GM23338 (cell line): ENCODE results near the gene BCL2A1. TPM values are rescaled to one million over a fixed set of nuclear protein-coding genes. Genes with fewer than 3 reads are reported as not detected.

Experiments used
- ATAC-seq: fragments of 200-7000 bp; cut with Tn5 transposase; 3 replicates; pipeline ENCODE4 v1.9.1; 2020
- DNase-seq: peaks from one replicate; pipeline ENCODE4 v3.0.0-alpha.2; 2015; ENCODE audit warnings: low spot score
- H2AFZ ChIP-seq: fragments of 200-600 bp; sonication (generic); 2 replicates; pipeline ENCODE4 v1.8.0; 2016; ENCODE audit warnings: antibody characterized with exemption, mild to moderate bottlenecking, moderate library complexity
- H3F3A ChIP-seq: fragments of 200-600 bp; sonication (generic); replicated peaks from 2 replicates; pipeline ENCODE4 v1.8.0; 2017; ENCODE audit warnings: antibody characterized with exemption, mixed run types, low read depth
- H3K27ac ChIP-seq: fragments of 200-600 bp; sonication (generic); 2 replicates; pipeline ENCODE4 v1.6.1; 2016; ENCODE audit warnings: low read depth
- H3K27me3 ChIP-seq: fragments of 200-600 bp; sonication (generic); 2 replicates; pipeline ENCODE4 v1.8.0; 2016; ENCODE audit warnings: mild to moderate bottlenecking, mixed run types, moderate library complexity; ENCODE audit not compliant: insufficient read depth
- H3K36me3 ChIP-seq: fragments of 200-600 bp; sonication (generic); 2 replicates; pipeline ENCODE4 v1.8.0; 2016; ENCODE audit warnings: mild to moderate bottlenecking; ENCODE audit not compliant: insufficient read depth
- H3K4me1 ChIP-seq: fragments of 200-600 bp; sonication (generic); 2 replicates; pipeline ENCODE4 v1.8.0; 2016; ENCODE audit warnings: mild to moderate bottlenecking, moderate library complexity; ENCODE audit not compliant: insufficient read depth
- H3K4me2 ChIP-seq: fragments of 200-600 bp; sonication (generic); 2 replicates; pipeline ENCODE4 v1.7.1; 2017; ENCODE audit warnings: mixed run types
- H3K4me3 ChIP-seq: fragments of 200-600 bp; sonication (generic); 2 replicates; pipeline ENCODE4 v1.6.1; 2016; ENCODE audit warnings: mixed run types
- H3K79me2 ChIP-seq: fragments of 200-600 bp; sonication (generic); replicated peaks from 2 replicates; pipeline ENCODE4 v1.8.0; 2017; ENCODE audit warnings: mild to moderate bottlenecking; ENCODE audit not compliant: insufficient read depth
- H3K9me2 ChIP-seq: fragments of 200-600 bp; sonication (generic); 2 replicates; pipeline ENCODE4 v1.8.0; 2017; ENCODE audit not compliant: insufficient read depth
- H4K20me1 ChIP-seq: fragments of 200-600 bp; sonication (generic); replicated peaks from 2 replicates; pipeline ENCODE4 v1.8.0; 2017; ENCODE audit warnings: mild to moderate bottlenecking; ENCODE audit not compliant: insufficient read depth
- H3K27ac Mint-ChIP-seq: 2 replicates; pipeline ENCODE4 v1.8.0; 2020; ENCODE audit warnings: inconsistent platforms, mild to moderate bottlenecking, moderate library complexity, mixed read lengths
- H3K27me3 Mint-ChIP-seq: 3 replicates; pipeline ENCODE4 v1.8.0; 2022; ENCODE audit warnings: low read depth, mild to moderate bottlenecking, moderate library complexity, mixed read lengths, inconsistent platforms; ENCODE audit not compliant: insufficient read depth, poor library complexity
- H3K36me3 Mint-ChIP-seq: 3 replicates; pipeline ENCODE4 v1.8.0; 2021; ENCODE audit warnings: low read depth, mild to moderate bottlenecking, inconsistent platforms, moderate library complexity, mixed read lengths
- H3K4me1 Mint-ChIP-seq: 3 replicates; pipeline ENCODE4 v1.8.0; 2020; ENCODE audit warnings: mild to moderate bottlenecking, inconsistent platforms, mixed read lengths
- H3K4me3 Mint-ChIP-seq: 3 replicates; pipeline ENCODE4 v1.8.0; 2021; ENCODE audit warnings: moderate library complexity, mild to moderate bottlenecking, inconsistent platforms, mixed read lengths
- H3K9me3 Mint-ChIP-seq: 3 replicates; pipeline ENCODE4 v1.8.0; 2020; ENCODE audit warnings: moderate library complexity, mild to moderate bottlenecking, inconsistent platforms, mixed read lengths
- CREB1 ChIP-seq: fragments of 250-450 bp; sonication (Bioruptor Pico); IDR thresholded peaks from 2 replicates; pipeline ENCODE4 v1.5.0; 2020; ENCODE audit warnings: low read depth, mild to moderate bottlenecking, moderate library complexity
- EZH2 ChIP-seq: fragments of 200-600 bp; sonication (generic); IDR thresholded peaks from one replicate; pipeline ENCODE4 v1.8.0; 2017; ENCODE audit warnings: antibody characterized with exemption, mild to moderate bottlenecking, low read depth; ENCODE audit not compliant: unreplicated experiment
- EZH2phosphoT487 ChIP-seq: fragments of 200-600 bp; sonication (generic); IDR thresholded peaks from one replicate; pipeline ENCODE4 v1.8.1; 2018; ENCODE audit warnings: antibody characterized with exemption; ENCODE audit not compliant: unreplicated experiment
- JUNB ChIP-seq: IDR thresholded peaks from one replicate; pipeline ENCODE4 v1.6.1; 2016; ENCODE audit warnings: antibody characterized with exemption; ENCODE audit not compliant: unreplicated experiment
- NANOG ChIP-seq: IDR thresholded peaks from 2 replicates; pipeline ENCODE4 v1.6.1; 2016; ENCODE audit warnings: antibody characterized with exemption, borderline replicate concordance
- POLR2AphosphoS5 ChIP-seq: IDR thresholded peaks from 2 replicates; pipeline ENCODE4 v1.6.1; 2016; ENCODE audit warnings: antibody characterized with exemption, low read depth
- REST ChIP-seq: IDR thresholded peaks from one replicate; pipeline ENCODE4 v1.6.1; 2018; ENCODE audit warnings: antibody characterized with exemption; ENCODE audit not compliant: unreplicated experiment
- STAT1 ChIP-seq: IDR thresholded peaks from one replicate; pipeline ENCODE4 v1.6.1; 2016; ENCODE audit warnings: antibody characterized with exemption; ENCODE audit not compliant: unreplicated experiment
- ZNF114 ChIP-seq: fragments of 250-450 bp; sonication (Bioruptor Pico); IDR thresholded peaks from 2 replicates; pipeline ENCODE4 v1.5.0; 2020; ENCODE audit warnings: mild to moderate bottlenecking, moderate library complexity
- ZNF331 ChIP-seq: fragments of 250-450 bp; sonication (Bioruptor Pico); IDR thresholded peaks from 2 replicates; pipeline ENCODE4 v1.5.0; 2020; ENCODE audit warnings: low read depth, mild to moderate bottlenecking, moderate library complexity
- polyA plus RNA-seq: library from polyadenylated mRNA; unstranded; fragments of >200 nt; fragmentation: Nextera tagmentation; extraction: Ambion mirVana; gene quantifications from 2 replicates; pipeline ENCODE4 v1.2.1, GENCODE V29; 2016
- total RNA-seq: library from RNA; depleted of rRNA; stranded (reverse); fragments of >200 nt; shearing (Covaris generic); gene quantifications from 2 replicates; pipeline ENCODE4 v1.2.3, GENCODE V29; 2014

BCL2A1 gene
- total and polyA plus RNA-seq, 2 experiments from 2014 or later = not detected

GRCh38 chr15:79966634-79967297 lies 4.2 kb downstream of the BCL2A1 start:
- no peak overlapping the region for H3K27ac Mint-ChIP-seq
- H3K79me2 ChIP-seq = no peaks in the 10 kb centered on the region

GRCh38 chr15:79965846-79966630 lies 5.0 kb downstream of the BCL2A1 start:
- Mint-ChIP-seq H3K9me3 (no peaks in the 10 kb centered on the region), H3K4me3 (no peak overlapping the region), H3K4me1 (peaks cover 7% of the 10 kb centered on the region), H3K27me3 (no peaks in the 10 kb centered on the region), H3K27ac (no peak overlapping the region), H3K36me3 (no peaks in the 10 kb centered on the region)
- TF ChIP-seq REST = no peak
- Histone ChIP-seq H3K4me1 (peaks cover 6% of the 10 kb centered on the region; the same call in 1 of the 2 replicates), H3K4me3 (no peak overlapping the region), H3F3A (no peaks in the 10 kb centered on the region), H3K27me3 (no peaks in the 10 kb centered on the region), H3K27ac (no peak overlapping the region), H3K36me3 (no peaks in the 10 kb centered on the region), H2AFZ (peak overlapping the region; percentile 84), H3K79me2 (no peaks in the 10 kb centered on the region), H3K9me2 (no peaks in the 10 kb centered on the region), H3K4me2 (no peak overlapping the region), H4K20me1 (no peaks in the 10 kb centered on the region)
- no peak for DNase-seq
- ATAC-seq = no peak

More at GRCh38 chr15:79966634-79967297, 4.2 kb downstream of the BCL2A1 start:
- peak overlapping the region; percentile 84 for H2AFZ ChIP-seq
- Mint-ChIP-seq H3K9me3 (no peaks in the 10 kb centered on the region), H3K4me3 (no peak overlapping the region), H3K36me3 (no peaks in the 10 kb centered on the region), H3K4me1 (peaks cover 7% of the 10 kb centered on the region), H3K27me3 (no peaks in the 10 kb centered on the region)
- no peak overlapping the region for H3K4me3 ChIP-seq
- no peaks in the 10 kb centered on the region for H3F3A ChIP-seq
- H3K27ac ChIP-seq = no peak overlapping the region; the same call in 1 of the 2 replicates
- no peaks in the 10 kb centered on the region for H4K20me1 ChIP-seq
- no peaks in the 10 kb centered on the region for H3K27me3 ChIP-seq
- no peak for TF ChIP-seq POLR2AphosphoS5
- no peak for ATAC-seq
- H3K4me1 ChIP-seq = peaks cover 6% of the 10 kb centered on the region; the same call in 1 of the 2 replicates
- H3K4me2 ChIP-seq = no peak overlapping the region
- DNase-seq = no peak
- no peaks in the 10 kb centered on the region for H3K36me3 ChIP-seq
- H3K9me2 ChIP-seq = no peaks in the 10 kb centered on the region

- peaks cover 6% of the 10 kb centered on the region; the same call in 1 of the 2 replicates for H3K4me1 ChIP-seq
- H4K20me1 ChIP-seq = no peaks in the 10 kb centered on the region
- Mint-ChIP-seq H3K27me3 (no peaks in the 10 kb centered on the region), H3K9me3 (no peaks in the 10 kb centered on the region), H3K27ac (no peak overlapping the region), H3K4me1 (peaks cover 7% of the 10 kb centered on the region), H3K36me3 (no peaks in the 10 kb centered on the region), H3K4me3 (no peak overlapping the region)
- no peaks in the 10 kb centered on the region for H3K79me2 ChIP-seq
- no peak overlapping the region for H3K4me3 ChIP-seq
- H3F3A ChIP-seq = no peaks in the 10 kb centered on the region
- H3K27ac ChIP-seq = no peak overlapping the region
- ATAC-seq (no peak), DNase-seq (no peak)
- H3K9me2 ChIP-seq = no peaks in the 10 kb centered on the region
- peak overlapping the region; percentile 52 for H2AFZ ChIP-seq
- no peaks in the 10 kb centered on the region for H3K27me3 ChIP-seq
- H3K36me3 ChIP-seq = no peaks in the 10 kb centered on the region
- H3K4me2 ChIP-seq = no peak overlapping the region
- TF ChIP-seq CREB1 (no peak), ZNF331 (no peak), ZNF114 (CRISPR knock-in tag) (no peak), NANOG (no peak), POLR2AphosphoS5 (no peak), EZH2phosphoT487 (no peak), REST (no peak), STAT1 (no peak), EZH2 (no peak), JUNB (no peak)
Observed at GRCh38 chr15:79964232-79964805, 6.7 kb downstream of the BCL2A1 start.
